ENCODE measurements around the gene PRDM16. TPM values are rescaled to one million over a fixed set of nuclear protein-coding genes. Genes with fewer than 3 reads are reported as not detected.

The PRDM16 gene
- polyA plus RNA-seq, 1 donor from 2014 or later = 0.21 TPM

GRCh38 chr1:3378411-3379208 lies 309.6 kb downstream of the PRDM16 start:
- no peak overlapping the region for H3K4me3 ChIP-seq (ENCODE audit: low read length)
- no peak overlapping the region for H3K4me2 ChIP-seq (ENCODE audit: low read length)
- TF ChIP-seq CTCF (IDR thresholded peaks at IDR 0.05; ENCODE audit: poor library complexity, severe bottlenecking) (no peak), POLR2AphosphoS5 (IDR thresholded peaks at IDR 0.05) (no peak), REST (IDR thresholded peaks at IDR 0.05; ENCODE audit: borderline replicate concordance) (no peak), RAD21 (conservative IDR thresholded peaks at IDR 0.05) (no peak), MXI1 (conservative IDR thresholded peaks at IDR 0.05; ENCODE audit: poor library complexity, severe bottlenecking) (no peak), SMC3 (conservative IDR thresholded peaks at IDR 0.05; ENCODE audit: poor library complexity) (no peak), EP300 (conservative IDR thresholded peaks at IDR 0.05; ENCODE audit: poor library complexity, severe bottlenecking) (no peak), TAF1 (IDR thresholded peaks at IDR 0.05; ENCODE audit: low read depth) (no peak), EZH2 (IDR thresholded peaks at IDR 0.05; ENCODE audit: borderline replicate concordance, insufficient read depth, low read length, poor library complexity, severe bottlenecking) (no peak)
- no peaks in the 10 kb centered on the region for H3K79me2 ChIP-seq (replicated peaks; ENCODE audit: insufficient read depth, low read length)
- H2AFZ ChIP-seq (ENCODE audit: low read depth, low read length) = no peak overlapping the region
- no peaks in the 10 kb centered on the region for H3K27me3 ChIP-seq (ENCODE audit: insufficient read depth, low read depth, low read length)
- H3F3A ChIP-seq (ENCODE audit: insufficient read depth, low read length, poor library complexity, severe bottlenecking) = no peaks in the 10 kb centered on the region
- H3K9me3 ChIP-seq (ENCODE audit: low read length) = no peaks in the 10 kb centered on the region
- H3K36me3 ChIP-seq (ENCODE audit: insufficient read depth, low read length) = no peaks in the 10 kb centered on the region
- no peak overlapping the region for H3K27ac ChIP-seq (ENCODE audit: low read length)
- no peaks in the 10 kb centered on the region for H3K9me2 ChIP-seq (ENCODE audit: insufficient read depth, low read length)
- H4K20me1 ChIP-seq (ENCODE audit: insufficient read depth) = no peaks in the 10 kb centered on the region
- no peak overlapping the region for H3K9ac ChIP-seq (ENCODE audit: low read length)

GRCh38 chr1:3379934-3380333 lies 310.9 kb downstream of the PRDM16 start:
- Histone ChIP-seq H3K9me2 (ENCODE audit: insufficient read depth, low read length) (no peaks in the 10 kb centered on the region), H3K4me3 (ENCODE audit: low read length) (no peak overlapping the region), H3K36me3 (ENCODE audit: insufficient read depth, low read length) (no peaks in the 10 kb centered on the region), H3K79me2 (replicated peaks; ENCODE audit: insufficient read depth, low read length) (no peaks in the 10 kb centered on the region), H3K4me2 (ENCODE audit: low read length) (no peak overlapping the region), H3K9me3 (ENCODE audit: low read length) (no peaks in the 10 kb centered on the region), H3K9ac (ENCODE audit: low read length) (no peak overlapping the region), H2AFZ (ENCODE audit: low read depth, low read length) (no peak overlapping the region), H3F3A (ENCODE audit: insufficient read depth, low read length, poor library complexity, severe bottlenecking) (no peaks in the 10 kb centered on the region), H3K27me3 (ENCODE audit: insufficient read depth, low read depth, low read length) (no peaks in the 10 kb centered on the region), H4K20me1 (ENCODE audit: insufficient read depth) (no peaks in the 10 kb centered on the region), H3K27ac (ENCODE audit: low read length) (no peak overlapping the region)
- TF ChIP-seq MXI1 (conservative IDR thresholded peaks at IDR 0.05; ENCODE audit: poor library complexity, severe bottlenecking) (no peak), EZH2 (IDR thresholded peaks at IDR 0.05; ENCODE audit: borderline replicate concordance, insufficient read depth, low read length, poor library complexity, severe bottlenecking) (no peak), POLR2AphosphoS5 (IDR thresholded peaks at IDR 0.05) (no peak), EP300 (conservative IDR thresholded peaks at IDR 0.05; ENCODE audit: poor library complexity, severe bottlenecking) (no peak), SMC3 (conservative IDR thresholded peaks at IDR 0.05; ENCODE audit: poor library complexity) (no peak), RAD21 (conservative IDR thresholded peaks at IDR 0.05) (no peak), TAF1 (IDR thresholded peaks at IDR 0.05; ENCODE audit: low read depth) (no peak), REST (IDR thresholded peaks at IDR 0.05; ENCODE audit: borderline replicate concordance) (no peak), CTCF (IDR thresholded peaks at IDR 0.05; ENCODE audit: poor library complexity, severe bottlenecking) (no peak)

All from neural cell (in vitro differentiated cells).